Fibroblast of skin of scalp (primary cell): Measurements from ENCODE around the gene MICAL3.
A peak's percentile ranks its signal among the peaks of the same experiment; 100 is the strongest.

Source experiments
- DNase-seq: peaks from one replicate; pipeline ENCODE4 v3.0.0-alpha.2; 2013

The MICAL3 gene

GRCh38 chr22:17744430-17744829, 279.9 kb downstream of the MICAL3 start:
- no peak for DNase-seq

- no peak for DNase-seq
Observed at GRCh38 chr22:17743661-17744411, 280.5 kb downstream of the MICAL3 start.

- peak; percentile 64 for DNase-seq
Observed at GRCh38 chr22:17742527-17742902, 281.8 kb downstream of the MICAL3 start.

- DNase-seq, result no peak
Observed at GRCh38 chr22:17741866-17742526, 282.4 kb downstream of the MICAL3 start.

GRCh38 chr22:17739196-17739975, 285.0 kb downstream of the MICAL3 start:
- no peak for DNase-seq

- no peak for DNase-seq
Observed at GRCh38 chr22:17738386-17739128, 285.8 kb downstream of the MICAL3 start.
